ENCODE results near the gene DCDC1.
"Not testable (repeated sequence)": the region's sequence is repeated elsewhere in the genome, so short reads cannot be mapped to it uniquely, and the experiment has no call there.

DCDC1 gene

DNA sequence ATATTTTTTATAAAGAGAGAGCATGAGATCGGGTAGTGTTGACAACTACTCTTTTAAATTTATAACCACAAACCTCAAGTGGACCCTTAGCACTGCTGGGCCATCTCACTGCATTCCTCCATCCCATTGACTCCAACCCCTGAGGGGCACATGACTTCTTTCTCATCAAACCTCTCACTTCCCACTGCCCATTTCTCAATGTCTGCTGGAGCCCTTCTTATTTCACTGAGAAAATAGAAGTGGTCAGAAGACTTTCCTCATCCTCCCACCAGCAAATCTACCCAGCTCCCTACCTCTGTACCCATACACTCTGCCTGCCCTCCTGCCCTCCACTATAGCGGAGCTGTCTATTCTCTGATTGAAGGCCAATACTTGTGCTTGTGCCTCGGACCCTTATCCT lies 412.8 kb downstream of the DCDC1 start:
- no peaks in the 10 kb centered on the region for H3K36me3 ChIP-seq (replicated peaks)
- DNase-seq (ENCODE audit: low spot score in 2 of 2), result no peak
- no peaks in the 10 kb centered on the region for H3K4me1 ChIP-seq
- H3K27me3 ChIP-seq (ENCODE audit: low read depth), result no peaks in the 10 kb centered on the region
- no peak overlapping the region for H3K4me3 ChIP-seq
- in situ Hi-C loops (cut with MboI; ENCODE audit: low sequenced_read_pairs), result no loop called here
- no peaks in the 10 kb centered on the region for H3K9me3 ChIP-seq

DNA sequence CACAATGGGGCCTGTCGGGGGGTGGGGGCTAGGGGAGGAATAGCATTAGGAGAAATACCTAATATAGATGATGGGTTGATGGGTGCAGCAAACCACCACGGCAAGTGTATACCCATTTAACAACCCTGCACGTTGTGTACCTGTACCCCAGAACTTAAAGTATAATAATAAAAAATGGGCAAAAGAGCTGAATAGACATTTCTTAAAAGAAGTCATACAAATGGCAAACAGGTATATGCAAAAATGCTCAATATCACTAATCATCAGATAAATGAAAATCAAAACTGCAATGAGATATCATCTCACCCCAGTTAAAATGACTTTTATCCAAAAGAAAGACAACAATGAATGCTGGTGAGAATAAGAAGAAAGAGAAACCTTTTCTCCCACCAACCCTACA lies 419.7 kb downstream of the DCDC1 start:
- no peaks in the 10 kb centered on the region for H3K4me1 ChIP-seq
- H3K36me3 ChIP-seq (replicated peaks), result no peaks in the 10 kb centered on the region
- no peak overlapping the region for H3K4me3 ChIP-seq
- no peaks in the 10 kb centered on the region for H3K9me3 ChIP-seq
- DNase-seq (ENCODE audit: low spot score in 2 of 2), result no peak
- no peaks in the 10 kb centered on the region for H3K27me3 ChIP-seq (ENCODE audit: low read depth)
- in situ Hi-C loops (cut with MboI; ENCODE audit: low sequenced_read_pairs), result no loop called here

DNA sequence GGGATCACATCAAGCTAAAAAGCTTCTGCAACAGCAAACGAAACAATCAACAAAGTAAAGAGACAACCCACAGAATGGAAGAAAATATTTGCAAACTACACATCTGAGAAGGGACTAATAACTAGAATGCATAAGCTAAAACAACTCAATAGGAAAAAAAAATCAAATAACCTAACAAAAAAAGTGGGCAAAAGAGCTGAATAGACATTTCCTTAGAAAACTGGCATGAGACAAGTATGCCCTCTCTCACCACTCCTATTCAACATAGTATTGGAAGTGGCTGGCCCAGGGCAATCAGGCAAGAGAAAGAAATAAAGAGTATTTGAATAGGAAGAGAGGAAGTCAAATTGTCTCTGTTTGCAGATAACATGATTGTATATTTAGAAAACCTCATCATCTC lies 421.8 kb downstream of the DCDC1 start:
- H3K27me3 ChIP-seq (ENCODE audit: low read depth); H3K4me1 ChIP-seq; in situ Hi-C loops (cut with MboI; ENCODE audit: low sequenced_read_pairs); H3K9me3 ChIP-seq; H3K4me3 ChIP-seq; DNase-seq (ENCODE audit: low spot score in 2 of 2); H3K36me3 ChIP-seq (replicated peaks): not testable (repeated sequence)

DNA sequence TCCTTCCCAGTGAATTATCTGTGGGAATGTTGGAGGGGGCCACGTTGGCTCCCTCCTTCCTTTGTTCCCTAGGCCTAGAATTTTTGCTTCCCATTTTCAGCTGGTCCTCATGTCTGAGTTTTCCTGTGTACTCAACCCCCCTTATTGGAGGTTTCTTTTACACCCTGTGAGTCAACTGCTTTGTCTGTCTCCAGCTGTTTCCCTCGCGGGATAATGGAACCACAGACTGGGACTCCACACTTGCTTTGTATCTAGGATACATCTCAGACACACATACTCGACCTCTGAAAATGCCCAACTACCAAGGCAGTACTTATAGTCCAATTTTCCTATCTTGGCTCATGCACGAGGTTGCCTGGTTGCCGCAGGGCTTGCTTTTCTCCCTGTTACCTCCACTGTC lies 430.7 kb downstream of the DCDC1 start:
- H3K4me1 ChIP-seq, result no peaks in the 10 kb centered on the region
- no peak for DNase-seq (ENCODE audit: low spot score in 2 of 2)
- no peak overlapping the region for H3K4me3 ChIP-seq
- no peaks in the 10 kb centered on the region for H3K9me3 ChIP-seq
- H3K36me3 ChIP-seq (replicated peaks), result no peaks in the 10 kb centered on the region
- in situ Hi-C loops (cut with MboI; ENCODE audit: low sequenced_read_pairs), result no loop called here
- H3K27me3 ChIP-seq (ENCODE audit: low read depth), result peaks cover under 1% of the 10 kb centered on the region; the same call in 1 of the 2 replicates

DNA sequence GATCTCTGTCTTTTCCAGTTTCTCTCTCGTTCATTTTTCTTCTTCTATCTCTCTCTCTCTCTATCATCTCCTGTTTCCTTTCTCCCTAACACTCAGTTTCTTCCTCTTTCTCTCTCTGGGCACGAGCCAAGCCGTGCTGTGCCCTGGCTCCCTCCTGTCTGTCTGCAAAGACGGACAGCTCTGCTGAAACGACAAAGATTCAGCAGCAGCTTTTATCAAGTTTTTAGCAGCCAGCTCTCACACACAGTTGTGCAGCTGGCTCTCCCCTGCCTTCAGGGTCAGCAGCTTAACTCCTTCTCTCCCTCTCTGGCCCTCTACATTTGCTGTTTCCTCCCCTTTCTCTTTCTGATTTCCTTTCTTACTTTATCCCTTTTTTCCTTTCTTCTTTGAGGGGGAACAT lies 431.4 kb downstream of the DCDC1 start:
- H3K4me1 ChIP-seq, result no peaks in the 10 kb centered on the region
- no peaks in the 10 kb centered on the region for H3K9me3 ChIP-seq
- no peaks in the 10 kb centered on the region for H3K27me3 ChIP-seq (ENCODE audit: low read depth)
- no peak for DNase-seq (ENCODE audit: low spot score in 2 of 2)
- H3K36me3 ChIP-seq (replicated peaks), result no peaks in the 10 kb centered on the region
- no peak overlapping the region for H3K4me3 ChIP-seq
- in situ Hi-C loops (cut with MboI; ENCODE audit: low sequenced_read_pairs), result no loop called here

DNA sequence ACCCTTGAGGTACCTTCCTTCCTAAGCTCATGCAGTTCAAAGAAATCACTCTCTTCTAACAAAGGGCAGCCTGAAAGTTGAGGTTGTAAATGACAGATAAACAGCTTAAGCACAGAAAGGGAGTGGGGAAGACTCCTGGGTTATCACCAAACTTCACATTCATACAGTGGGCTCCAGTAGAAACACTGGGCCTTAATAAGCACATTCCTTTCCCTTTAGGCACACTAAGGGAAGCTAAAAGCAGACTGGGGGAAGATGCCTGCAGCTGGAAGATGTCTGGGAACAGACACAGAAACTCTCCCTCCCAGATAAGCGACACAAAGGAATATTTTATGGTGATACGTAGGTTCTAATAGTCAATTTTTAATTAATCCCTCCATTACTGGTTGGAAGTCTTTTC lies 433.0 kb downstream of the DCDC1 start:
- Histone ChIP-seq H3K9me3 (no peaks in the 10 kb centered on the region), H3K36me3 (replicated peaks) (no peaks in the 10 kb centered on the region), H3K27me3 (ENCODE audit: low read depth) (no peaks in the 10 kb centered on the region), H3K4me3 (no peak overlapping the region), H3K4me1 (no peaks in the 10 kb centered on the region)
- DNase-seq (ENCODE audit: low spot score in 2 of 2), result no peak
- in situ Hi-C loops (cut with MboI; ENCODE audit: low sequenced_read_pairs), result no loop called here

DNA sequence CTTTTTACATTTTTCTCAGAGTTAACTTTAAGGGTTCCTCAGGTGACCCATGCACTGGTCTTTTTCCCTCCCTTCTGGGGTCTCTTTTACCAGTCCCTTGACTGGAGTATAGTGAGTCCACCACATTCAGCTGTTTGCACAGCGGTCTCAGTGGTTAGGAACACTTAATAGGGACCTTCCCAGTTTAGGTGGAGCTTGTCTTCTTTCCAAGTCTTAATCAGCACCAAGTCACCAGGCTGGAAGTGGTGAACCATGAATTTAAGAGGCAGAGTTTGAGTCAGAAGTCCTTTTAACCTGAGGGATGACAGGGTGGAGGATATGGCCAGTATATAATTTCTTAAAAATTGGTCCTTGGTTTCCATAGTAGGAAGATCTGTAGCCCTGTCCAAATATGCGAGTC lies 433.7 kb downstream of the DCDC1 start:
- Histone ChIP-seq H3K4me3 (no peak overlapping the region), H3K36me3 (replicated peaks) (no peaks in the 10 kb centered on the region), H3K9me3 (no peaks in the 10 kb centered on the region), H3K4me1 (no peaks in the 10 kb centered on the region), H3K27me3 (ENCODE audit: low read depth) (no peaks in the 10 kb centered on the region)
- in situ Hi-C loops (cut with MboI; ENCODE audit: low sequenced_read_pairs), result no loop called here
- no peak for DNase-seq (ENCODE audit: low spot score in 2 of 2)

DNA sequence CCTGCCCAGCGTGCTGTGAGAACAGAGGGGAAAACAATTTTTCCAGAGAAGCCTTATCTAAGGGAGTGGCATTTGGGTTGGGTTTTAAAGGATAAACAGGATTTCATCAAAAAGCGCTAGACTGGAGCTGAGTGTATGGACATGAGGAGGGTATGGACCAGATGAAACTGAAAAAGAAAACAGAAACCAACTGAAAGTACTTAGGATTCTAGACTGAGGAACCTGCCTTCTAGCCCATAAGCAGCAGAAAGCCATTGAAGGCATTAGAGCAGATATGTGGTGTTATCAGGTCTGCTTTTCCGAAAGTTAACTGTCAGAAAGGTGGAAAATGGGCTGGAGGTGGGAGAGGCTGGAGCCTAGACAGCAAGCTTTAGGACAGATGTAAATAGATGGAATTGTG lies 443.4 kb downstream of the DCDC1 start:
- Histone ChIP-seq H3K4me3 (no peak overlapping the region), H3K36me3 (replicated peaks) (no peaks in the 10 kb centered on the region), H3K27me3 (ENCODE audit: low read depth) (peaks cover 5% of the 10 kb centered on the region; the same call in 1 of the 2 replicates), H3K4me1 (no peaks in the 10 kb centered on the region), H3K9me3 (no peaks in the 10 kb centered on the region)
- in situ Hi-C loops (cut with MboI; ENCODE audit: low sequenced_read_pairs), result no loop called here
- DNase-seq (ENCODE audit: low spot score in 2 of 2), result no peak

DNA sequence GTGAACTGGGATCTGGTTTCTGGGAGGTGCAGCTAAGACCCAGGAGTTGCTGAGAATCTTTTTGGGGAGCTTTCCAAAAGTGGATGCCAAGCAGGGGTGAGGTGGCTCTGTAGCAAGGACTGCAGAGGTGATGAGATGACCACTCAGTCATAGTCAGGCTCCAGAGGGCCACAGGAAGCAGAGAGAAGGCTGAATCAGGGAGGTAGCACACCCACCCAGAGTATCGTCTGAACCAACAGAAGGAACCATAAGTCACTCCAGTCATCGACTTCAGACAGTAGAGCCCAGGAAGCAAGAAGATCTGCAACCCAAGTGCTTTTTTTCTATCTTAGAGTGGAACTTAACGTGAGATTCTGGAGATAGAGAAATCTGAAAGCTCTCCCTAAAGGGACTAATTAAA lies 447.7 kb downstream of the DCDC1 start:
- H3K4me1 ChIP-seq, result no peaks in the 10 kb centered on the region
- H3K36me3 ChIP-seq (replicated peaks), result no peaks in the 10 kb centered on the region

DNA sequence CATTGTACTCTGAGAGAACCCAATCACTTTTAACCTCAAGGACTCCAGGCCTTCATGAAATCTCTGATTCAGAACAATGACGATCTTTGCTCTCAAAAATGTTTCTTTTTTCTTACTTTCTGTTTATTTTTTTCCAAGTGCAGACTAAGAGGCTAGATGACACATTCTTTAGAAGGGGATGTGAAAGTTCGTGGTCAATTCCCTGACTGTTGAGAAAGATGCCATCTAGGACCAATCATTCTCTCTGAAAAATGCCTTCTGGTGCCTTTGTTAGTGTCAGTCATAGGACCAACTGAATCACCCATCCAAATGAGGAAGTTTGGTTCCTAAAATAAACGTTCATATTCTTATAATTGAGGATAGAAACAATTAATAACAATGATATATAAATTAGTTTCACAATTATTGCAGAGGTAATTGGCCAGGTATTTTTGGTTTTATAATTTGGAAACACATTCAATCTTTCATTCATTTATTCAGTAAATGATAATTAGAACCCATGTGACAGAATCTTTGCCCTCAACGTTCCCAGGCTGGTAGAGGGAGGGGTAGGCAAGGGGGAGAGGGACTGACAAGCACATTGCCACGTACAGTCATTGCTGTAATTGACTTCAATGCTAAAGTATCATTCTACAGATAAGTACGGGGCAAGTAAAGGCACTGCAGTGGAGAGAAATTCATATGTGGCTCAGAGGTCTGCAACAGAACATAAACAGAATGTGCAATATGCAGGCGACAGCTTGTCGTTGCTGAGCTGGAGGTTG lies 450.0 kb downstream of the DCDC1 start:
- Histone ChIP-seq H3K4me3 (no peak overlapping the region), H3K9me3 (no peaks in the 10 kb centered on the region), H3K4me1 (no peaks in the 10 kb centered on the region), H3K36me3 (replicated peaks) (no peaks in the 10 kb centered on the region), H3K27me3 (ENCODE audit: low read depth) (peaks cover 21% of the 10 kb centered on the region)
- no peak for DNase-seq (ENCODE audit: low spot score in 2 of 2)
- in situ Hi-C loops (cut with MboI; ENCODE audit: low sequenced_read_pairs), result loop anchor here (10.0 kb wide), 1 partner anchor 595 kb away; the partner anchor contains the start of gene ARL14EP

More for the DNA sequence above, 447.7 kb downstream of the DCDC1 start:
- H3K4me3 ChIP-seq, result no peak overlapping the region
- in situ Hi-C loops (cut with MboI; ENCODE audit: low sequenced_read_pairs), result no loop called here
- no peaks in the 10 kb centered on the region for H3K9me3 ChIP-seq
- no peak for DNase-seq (ENCODE audit: low spot score in 2 of 2)
- peaks cover 9% of the 10 kb centered on the region; the same call in 1 of the 2 replicates for H3K27me3 ChIP-seq (ENCODE audit: low read depth)

DNA sequence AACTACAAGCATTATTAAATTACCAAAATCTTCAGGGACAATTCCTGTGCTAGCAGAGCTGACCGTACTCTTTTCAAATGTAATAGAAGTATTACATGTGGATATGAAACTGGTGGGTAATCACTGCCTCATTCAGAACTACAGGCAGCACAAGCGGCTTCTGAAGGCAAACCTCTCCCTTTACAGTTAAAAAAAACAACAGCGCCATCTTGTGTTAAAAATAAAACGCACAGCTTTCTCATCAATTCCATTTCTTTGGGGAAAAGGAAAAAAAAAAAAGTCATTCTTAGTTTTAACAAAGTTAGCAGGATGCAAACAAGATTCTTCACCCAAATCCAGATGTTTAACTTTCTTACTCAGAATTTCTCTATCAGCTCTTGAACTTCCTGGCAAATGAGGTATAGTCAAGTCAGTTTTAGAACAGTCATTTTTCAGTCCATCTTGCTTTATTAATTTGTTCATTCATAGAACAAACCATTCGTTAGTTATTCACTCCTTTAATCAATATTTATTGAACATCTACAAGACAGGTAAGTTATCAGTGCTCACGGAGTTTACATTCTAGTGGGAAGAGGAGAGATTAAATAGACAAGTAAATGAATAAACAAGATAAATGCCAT lies 451.6 kb downstream of the DCDC1 start:
- Histone ChIP-seq H3K4me3 (no peak overlapping the region), H3K27me3 (ENCODE audit: low read depth) (peaks cover 16% of the 10 kb centered on the region), H3K9me3 (no peaks in the 10 kb centered on the region), H3K4me1 (no peaks in the 10 kb centered on the region), H3K36me3 (replicated peaks) (no peaks in the 10 kb centered on the region)
- DNase-seq (ENCODE audit: low spot score in 2 of 2), result peak; percentile 42 to 54
- in situ Hi-C loops (cut with MboI; ENCODE audit: low sequenced_read_pairs), result loop anchor here (10.0 kb wide), 1 partner anchor 593 kb away; the partner anchor contains the start of gene ARL14EP

DNA sequence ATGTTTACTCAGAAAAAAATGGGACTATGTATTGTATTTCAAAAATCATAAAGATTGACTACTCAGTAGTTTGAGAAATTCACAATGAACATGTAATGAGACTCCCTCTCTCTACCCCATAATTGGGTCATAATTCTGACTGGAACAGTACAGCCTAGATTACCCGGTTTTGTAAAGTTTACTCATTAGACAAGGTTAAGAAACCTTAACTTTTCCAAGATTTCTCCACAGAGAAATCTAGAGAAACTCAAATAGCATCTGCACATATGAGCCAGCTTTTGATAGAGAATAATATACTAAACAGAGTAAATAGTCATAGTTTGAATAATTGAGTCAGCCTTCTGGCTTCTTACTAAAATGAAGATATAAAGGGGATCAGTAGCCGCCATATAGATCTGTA lies 452.3 kb downstream of the DCDC1 start:
- DNase-seq (ENCODE audit: low spot score in 2 of 2), result no peak
- in situ Hi-C loops (cut with MboI; ENCODE audit: low sequenced_read_pairs), result loop anchor here (10.0 kb wide), 1 partner anchor 592 kb away; the partner anchor contains the start of gene ARL14EP
- Histone ChIP-seq H3K4me3 (no peak overlapping the region), H3K4me1 (no peaks in the 10 kb centered on the region), H3K36me3 (replicated peaks) (no peaks in the 10 kb centered on the region), H3K9me3 (no peaks in the 10 kb centered on the region), H3K27me3 (ENCODE audit: low read depth) (peaks cover 16% of the 10 kb centered on the region)

DNA sequence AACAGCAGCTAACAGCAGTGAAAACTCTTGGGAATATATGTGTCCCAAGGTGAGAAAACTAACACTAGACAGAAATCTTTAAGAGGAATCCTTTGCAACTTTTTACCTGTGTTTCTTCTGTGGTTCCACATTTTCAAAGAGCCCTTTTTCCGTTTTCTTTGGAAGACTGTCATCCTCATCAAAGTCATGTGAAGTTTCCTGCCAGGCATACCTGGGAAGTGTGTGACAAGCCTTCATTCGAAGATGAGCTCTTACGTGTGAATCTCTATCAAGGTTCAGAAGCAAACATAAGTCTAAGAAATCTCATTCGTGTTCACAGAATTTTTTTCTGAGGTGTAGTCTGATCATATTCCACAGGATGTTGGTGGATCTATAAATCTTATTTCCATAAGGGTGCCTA lies 452.8 kb downstream of the DCDC1 start:
- H3K36me3 ChIP-seq (replicated peaks), result no peaks in the 10 kb centered on the region
- no peak overlapping the region for H3K4me3 ChIP-seq
- no peaks in the 10 kb centered on the region for H3K9me3 ChIP-seq
- in situ Hi-C loops (cut with MboI; ENCODE audit: low sequenced_read_pairs), result loop anchor here (10.0 kb wide), 1 partner anchor 592 kb away; the partner anchor contains the start of gene ARL14EP
- peaks cover 16% of the 10 kb centered on the region for H3K27me3 ChIP-seq (ENCODE audit: low read depth)
- DNase-seq (ENCODE audit: low spot score in 2 of 2), result no peak
- H3K4me1 ChIP-seq, result no peaks in the 10 kb centered on the region

DNA sequence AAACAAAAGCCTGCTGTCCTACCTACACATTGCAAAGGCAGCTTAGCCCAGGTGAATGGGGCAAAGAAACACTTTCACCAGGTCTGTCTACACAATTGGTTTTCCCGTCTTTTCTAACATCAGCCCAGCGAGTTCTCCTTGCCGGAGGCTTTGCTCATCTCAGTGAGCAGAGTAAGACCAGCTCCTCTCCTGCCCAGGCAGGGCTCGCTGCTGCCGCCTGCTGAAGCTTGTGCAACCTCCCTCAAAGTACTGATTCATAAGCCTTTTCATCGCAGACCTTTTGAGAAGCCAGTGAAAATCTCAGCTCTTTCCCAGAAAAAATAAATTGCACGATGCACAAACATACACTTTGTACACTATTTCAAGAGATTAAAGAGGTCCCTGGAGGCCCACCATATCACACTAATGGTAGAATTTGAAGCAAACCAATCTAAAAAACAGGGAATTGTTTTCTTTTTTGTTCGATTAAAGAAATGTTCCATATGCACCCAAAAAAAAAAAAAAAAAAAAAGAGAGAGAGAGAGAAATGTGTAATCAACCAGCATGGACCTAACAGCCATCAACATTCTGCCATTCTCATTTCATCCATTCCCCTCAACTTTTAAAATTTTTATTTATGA lies 455.3 kb downstream of the DCDC1 start:
- H3K4me1 ChIP-seq, result no peaks in the 10 kb centered on the region
- H3K9me3 ChIP-seq, result no peaks in the 10 kb centered on the region
- no peak overlapping the region for H3K4me3 ChIP-seq
- H3K27me3 ChIP-seq (ENCODE audit: low read depth), result peaks cover 14% of the 10 kb centered on the region
- no peaks in the 10 kb centered on the region for H3K36me3 ChIP-seq (replicated peaks)
- peak; percentile 62 to 76 for DNase-seq (ENCODE audit: low spot score in 2 of 2)
- in situ Hi-C loops (cut with MboI; ENCODE audit: low sequenced_read_pairs), result loop anchor here (10.0 kb wide), 1 partner anchor 589 kb away; the partner anchor contains the start of gene ARL14EP
